Upper lobe of left lung (tissue), 6 donors: Measurements from ENCODE around the gene SP7. TPM values are rescaled to one million over a fixed set of nuclear protein-coding genes. Genes with fewer than 3 reads are reported as not detected.

Experiments used
- ATAC-seq, 2 donors: fragments of 200-7000 bp; cut with Tn5 transposase; one replicate each; pipeline ENCODE4 v1.9.1; 2022; ENCODE audit warnings: mild to moderate bottlenecking in 2 of 2, moderate library complexity in 2 of 2; ENCODE audit not compliant: low FRiP score in 2 of 2
- DNase-seq, 2 donors: peaks; one replicate each; pipeline ENCODE4 v3.0.0-alpha.2; 2019 to 2020
- H3K27ac ChIP-seq, 4 donors: fragments of 200-600 bp; sonication (generic); one replicate each; pipeline ENCODE4 v1.5.1; 2016 to 2019
- H3K27me3 ChIP-seq, 4 donors: fragments of 200-600 bp; sonication (generic); one replicate each; pipeline ENCODE4 v1.5.1; 2017 to 2019
- H3K36me3 ChIP-seq, 4 donors: fragments of 200-600 bp; sonication (generic); one replicate each; pipeline ENCODE4 v1.5.1; 2016 to 2019
- H3K4me1 ChIP-seq, 4 donors: fragments of 200-600 bp; sonication (generic); one replicate each; pipeline ENCODE4 v1.5.1; 2018 to 2019
- H3K4me3 ChIP-seq, 4 donors: fragments of 200-600 bp; sonication (generic); one replicate each; pipeline ENCODE4 v1.5.1; 2017 to 2019; ENCODE audit warnings: mild to moderate bottlenecking in 2 of 4, moderate library complexity in 1 of 4
- H3K9me3 ChIP-seq, 4 donors: fragments of 200-600 bp; sonication (generic); one replicate each; pipeline ENCODE4 v1.5.1; 2018 to 2019
- EP300 ChIP-seq, 4 donors: sonication (generic); formaldehyde crosslinking; IDR thresholded peaks; one replicate each; pipeline ENCODE4 v1.5.1; 2017; ENCODE audit warnings: antibody characterized with exemption in 4 of 4, control low read depth in 2 of 4
- POLR2A ChIP-seq, 4 donors: fragments of 450-650 bp; IDR thresholded peaks; one replicate each; pipeline ENCODE4 v1.5.1; 2016 to 2017; ENCODE audit warnings: antibody characterized with exemption in 4 of 4, mild to moderate bottlenecking in 2 of 4
- POLR2AphosphoS5 ChIP-seq, 2 donors: sonication (generic); formaldehyde crosslinking; IDR thresholded peaks; one replicate each; pipeline ENCODE4 v1.5.1; 2017; ENCODE audit warnings: antibody characterized with exemption in 2 of 2
- WGBS, 2 donors: methylation state at CpG; one replicate each; pipeline ENCODE4 v1.1.5; 2017 to 2018; 5-methylcytosine and 5-hydroxymethylcytosine counted together
- total RNA-seq, 6 donors: library from RNA; depleted of rRNA in 4 of 6; stranded (reverse); fragments of >200 nt in 4 of 6; gene quantifications; one replicate each; pipeline versions ENCODE4 v1.1.0 to v1.2.1, GENCODE V29; 2016 to 2021
- TF ChIP-seq, protein P1 (sequence below), 6 experiments: fragments of 450-650 bp in 4 of 6; fragments of 200-600 bp in 2 of 6; sonication (generic) in 2 of 6; IDR thresholded peaks; one replicate each; pipeline ENCODE4 v1.5.1; 2016 to 2019; ENCODE audit warnings: antibody characterized with exemption in 6 of 6
- donor health status: DM: no; HTN: no; CAD: no; lungs with moderate emphysema.
- donor health status: DM: no; HTN: yes; CAD: no; lungs with severe emphysema.

The SP7 gene
- total RNA-seq, 6 donors from 2014 or later, result not detected

DNA sequence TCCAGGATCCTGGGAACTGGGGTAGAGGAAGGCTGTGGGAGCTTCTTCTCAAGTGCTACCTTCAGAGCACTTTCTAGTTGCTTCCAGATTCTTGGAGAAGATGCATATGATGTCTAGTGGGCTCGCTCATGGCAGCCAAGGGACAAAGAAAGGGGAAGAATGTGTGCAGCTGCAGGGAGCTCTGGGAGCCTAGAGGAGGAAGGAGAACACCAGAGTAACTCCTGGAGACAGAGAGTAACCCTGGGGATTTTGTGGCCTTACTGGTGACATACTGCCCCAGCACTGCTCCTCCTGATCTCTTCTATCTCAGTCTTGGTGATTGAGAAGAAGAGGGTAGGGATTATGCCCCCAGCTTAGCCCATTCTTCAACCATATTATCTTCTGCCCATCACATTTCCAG lies 10.3 kb upstream of the SP7 start:
- Histone ChIP-seq H3K27me3 (no peaks in the 10 kb centered on the region), H3K4me1 (peaks cover 13 to 19% (median 18%) of the 10 kb centered on the region in 4 donors), H3K9me3 (no peaks in the 10 kb centered on the region), H3K4me3 (no peak overlapping the region), H3K27ac (peak overlapping the region; percentile 57 to 90 (median 78)), H3K36me3 (no peaks in the 10 kb centered on the region)
- TF ChIP-seq POLR2A (IDR thresholded peaks at IDR 0.05) (no peak), EP300 (IDR thresholded peaks at IDR 0.05) (no peak), POLR2AphosphoS5 (IDR thresholded peaks at IDR 0.05) (no peak)
- TF ChIP-seq, protein P1, sequence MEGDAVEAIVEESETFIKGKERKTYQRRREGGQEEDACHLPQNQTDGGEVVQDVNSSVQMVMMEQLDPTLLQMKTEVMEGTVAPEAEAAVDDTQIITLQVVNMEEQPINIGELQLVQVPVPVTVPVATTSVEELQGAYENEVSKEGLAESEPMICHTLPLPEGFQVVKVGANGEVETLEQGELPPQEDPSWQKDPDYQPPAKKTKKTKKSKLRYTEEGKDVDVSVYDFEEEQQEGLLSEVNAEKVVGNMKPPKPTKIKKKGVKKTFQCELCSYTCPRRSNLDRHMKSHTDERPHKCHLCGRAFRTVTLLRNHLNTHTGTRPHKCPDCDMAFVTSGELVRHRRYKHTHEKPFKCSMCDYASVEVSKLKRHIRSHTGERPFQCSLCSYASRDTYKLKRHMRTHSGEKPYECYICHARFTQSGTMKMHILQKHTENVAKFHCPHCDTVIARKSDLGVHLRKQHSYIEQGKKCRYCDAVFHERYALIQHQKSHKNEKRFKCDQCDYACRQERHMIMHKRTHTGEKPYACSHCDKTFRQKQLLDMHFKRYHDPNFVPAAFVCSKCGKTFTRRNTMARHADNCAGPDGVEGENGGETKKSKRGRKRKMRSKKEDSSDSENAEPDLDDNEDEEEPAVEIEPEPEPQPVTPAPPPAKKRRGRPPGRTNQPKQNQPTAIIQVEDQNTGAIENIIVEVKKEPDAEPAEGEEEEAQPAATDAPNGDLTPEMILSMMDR (IDR thresholded peaks at IDR 0.05), result no peak
- WGBS, 2 donors, result 81 to 91% methylated on average over 1 of the region's 1 CpG
- no peak for DNase-seq
- no peak for ATAC-seq

DNA sequence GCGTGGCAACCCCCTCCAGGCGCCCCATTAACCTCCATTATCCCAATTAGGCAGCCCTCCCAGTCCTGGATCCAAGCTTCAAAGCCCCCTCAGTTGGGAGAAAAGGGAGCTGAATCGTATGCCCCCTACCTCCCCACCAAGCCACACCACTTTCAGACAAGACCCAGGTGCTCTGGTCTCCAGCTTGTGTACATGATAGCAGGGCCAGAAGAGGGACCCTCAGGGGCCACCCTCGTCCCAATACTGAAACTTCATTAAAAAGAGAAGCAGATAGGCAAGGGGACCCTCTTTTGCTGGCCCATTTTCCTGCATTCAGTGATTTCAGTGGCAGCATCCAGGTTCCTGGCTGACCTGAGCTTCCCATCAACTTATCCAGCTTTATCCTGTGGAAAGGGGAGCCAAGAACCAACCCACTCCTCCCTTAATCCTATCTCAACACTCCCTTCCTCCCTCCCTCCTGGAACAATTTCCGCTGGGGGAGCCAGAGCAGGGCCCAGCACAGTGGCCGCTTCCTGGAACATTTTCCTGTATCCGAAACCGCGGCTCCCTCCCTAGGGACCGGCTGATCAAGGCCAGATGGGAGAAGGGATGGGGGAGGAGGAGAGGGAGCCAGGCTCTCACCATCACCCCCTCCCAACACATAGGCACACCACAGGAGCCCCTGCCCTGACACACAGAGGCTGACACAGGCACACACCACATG lies 9.5 kb upstream of the SP7 start:
- DNase-seq (no peak), ATAC-seq (peak in 1 of 2 donors; percentile 19)
- no peaks in the 10 kb centered on the region for H3K27me3 ChIP-seq
- H3K9me3 ChIP-seq, result no peaks in the 10 kb centered on the region
- WGBS, 2 donors, result 33 to 45% methylated on average over 3 to 10 of the region's 10 CpGs
- TF ChIP-seq, protein P1 (IDR thresholded peaks at IDR 0.05), result peak in 1 of 6 experiments; percentile 21
- no peak for TF ChIP-seq EP300 (IDR thresholded peaks at IDR 0.05)
- peaks cover 13 to 19% (median 18%) of the 10 kb centered on the region in 4 donors for H3K4me1 ChIP-seq
- peak overlapping the region in 3 of 4 donors; percentile 65 to 70 (median 66) for H3K4me3 ChIP-seq
- H3K36me3 ChIP-seq, result no peaks in the 10 kb centered on the region
- peak overlapping the region; percentile 57 to 90 (median 78) for H3K27ac ChIP-seq

DNA sequence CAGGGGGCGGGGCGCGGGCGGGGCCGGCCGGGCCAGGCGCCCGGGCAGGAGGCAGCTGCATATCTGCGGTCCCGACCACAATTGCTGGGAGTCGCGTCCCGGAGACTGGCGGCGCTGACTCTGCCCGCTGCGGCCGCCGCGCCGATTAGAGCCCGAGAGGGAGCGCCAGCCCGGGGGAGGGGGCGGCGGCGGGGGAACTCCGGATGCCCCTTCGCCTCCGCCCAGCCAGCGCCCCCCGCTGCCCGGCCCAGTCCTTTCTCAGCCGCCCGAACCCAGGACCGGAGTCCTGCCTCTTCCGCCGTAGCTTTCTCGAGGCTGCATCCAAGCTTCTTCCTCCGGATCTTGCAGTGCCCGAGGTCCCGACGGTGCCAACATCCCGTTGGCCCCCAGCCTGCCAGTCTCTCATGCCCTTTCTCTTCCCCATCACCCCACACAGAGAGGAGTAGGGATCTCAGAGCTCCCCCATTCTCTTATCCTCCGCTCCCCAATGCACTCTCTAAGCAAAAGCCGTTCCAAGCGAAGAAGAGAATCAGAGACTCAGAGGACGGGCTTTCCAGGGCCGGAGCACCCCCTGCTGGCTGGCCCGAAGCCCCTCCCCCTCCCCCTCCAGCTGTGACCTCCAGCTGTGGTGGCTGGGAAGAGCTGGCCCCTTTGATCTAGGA lies 8.8 kb upstream of the SP7 start:
- TF ChIP-seq, protein P1 (IDR thresholded peaks at IDR 0.05), result peak; percentile 56 to 78 (median 64)
- TF ChIP-seq EP300 (IDR thresholded peaks at IDR 0.05) (no peak), POLR2A (IDR thresholded peaks at IDR 0.05) (peak in 1 of 4 donors; percentile 38), POLR2AphosphoS5 (IDR thresholded peaks at IDR 0.05) (peak in 1 of 2 donors; percentile 54)
- no peaks in the 10 kb centered on the region for H3K36me3 ChIP-seq
- H3K9me3 ChIP-seq, result no peaks in the 10 kb centered on the region
- H3K4me3 ChIP-seq, result peak overlapping the region; percentile 59 to 70 (median 66)
- peaks cover 13 to 19% (median 18%) of the 10 kb centered on the region in 4 donors for H3K4me1 ChIP-seq
- peak overlapping the region; percentile 57 to 90 (median 78) for H3K27ac ChIP-seq
- ATAC-seq (peak; percentile 83 to 95), DNase-seq (peak; percentile 74 to 91)
- WGBS, 2 donors, result 0 to 2% methylated on average over 8 to 11 of the region's 50 CpGs
- no peaks in the 10 kb centered on the region for H3K27me3 ChIP-seq

DNA sequence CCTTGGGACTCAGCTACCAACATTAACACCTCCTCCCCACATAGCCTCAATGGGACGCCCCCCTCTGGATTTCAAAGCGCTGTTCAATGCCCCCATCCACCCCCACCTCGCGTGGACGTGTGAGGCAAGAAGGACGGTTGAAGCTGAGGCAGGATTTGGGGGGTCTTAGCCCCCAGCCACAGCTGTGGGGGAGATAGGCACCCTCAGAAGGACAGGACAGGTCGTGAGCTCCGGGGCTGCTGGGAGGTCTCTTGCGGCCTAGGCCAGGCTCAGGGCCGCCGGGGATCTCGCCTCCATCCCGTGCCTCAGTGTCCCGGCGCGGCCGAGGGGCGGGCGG lies 8.3 kb upstream of the SP7 start:
- Histone ChIP-seq H3K27me3 (no peaks in the 10 kb centered on the region), H3K9me3 (no peaks in the 10 kb centered on the region), H3K4me3 (peak overlapping the region in 3 of 4 donors; percentile 65 to 70 (median 66)), H3K4me1 (peaks cover 13 to 19% (median 18%) of the 10 kb centered on the region in 4 donors), H3K27ac (peak overlapping the region; percentile 57 to 90 (median 78)), H3K36me3 (no peaks in the 10 kb centered on the region)
- ATAC-seq (no peak), DNase-seq (no peak)
- WGBS, 2 donors, result 7 to 10% methylated on average over 7 to 8 of the region's 19 CpGs
- TF ChIP-seq, protein P1 (IDR thresholded peaks at IDR 0.05), result no peak
- no peak for TF ChIP-seq POLR2A (IDR thresholded peaks at IDR 0.05)
- no peak for TF ChIP-seq EP300 (IDR thresholded peaks at IDR 0.05)
- TF ChIP-seq POLR2AphosphoS5 (IDR thresholded peaks at IDR 0.05), result no peak
